Suppressor macrophage treated with lipopolysaccharide for 4 hours (primary cell): Measurements from ENCODE around the gene EVC2.
"Not testable (repeated sequence)": the region's sequence is repeated elsewhere in the genome, so short reads cannot be mapped to it uniquely, and the experiment has no call there.

ENCODE experiments used
- DNase-seq: peaks from one replicate; pipeline ENCODE4 v3.0.0-alpha.2; 2020

EVC2 gene

GRCh38 chr4:5618051-5618960, 90.1 kb downstream of the EVC2 start:
- no peak for DNase-seq

GRCh38 chr4:5616331-5616950, 91.9 kb downstream of the EVC2 start:
- no peak for DNase-seq

GRCh38 chr4:5615496-5616075, 92.8 kb downstream of the EVC2 start:
- no peak for DNase-seq

- no peak for DNase-seq
Observed at GRCh38 chr4:5611750-5612149, 96.6 kb downstream of the EVC2 start.

GRCh38 chr4:5609306-5610007, 98.9 kb downstream of the EVC2 start:
- no peak for DNase-seq

DNA sequence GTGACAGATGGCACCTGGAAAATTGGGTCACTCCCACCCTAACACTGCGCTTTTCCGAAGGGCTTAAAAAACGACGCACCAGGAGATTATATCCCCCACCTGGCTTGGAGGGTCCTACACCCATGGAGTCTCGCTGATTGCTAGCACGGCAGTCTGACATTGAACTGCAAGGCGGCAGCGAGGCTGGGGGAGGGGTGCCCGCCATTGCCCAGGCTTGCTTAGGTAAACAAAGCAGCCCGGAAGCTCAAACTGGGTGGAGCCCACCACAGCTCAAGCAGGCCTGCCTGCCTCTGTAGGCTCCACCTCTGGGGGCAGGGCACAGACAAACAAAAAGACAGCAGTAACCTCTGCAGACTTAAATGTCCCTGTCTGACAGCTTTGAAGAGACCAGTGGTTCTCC, 114.5 kb downstream of the EVC2 start:
- not testable (repeated sequence) for DNase-seq

DNA sequence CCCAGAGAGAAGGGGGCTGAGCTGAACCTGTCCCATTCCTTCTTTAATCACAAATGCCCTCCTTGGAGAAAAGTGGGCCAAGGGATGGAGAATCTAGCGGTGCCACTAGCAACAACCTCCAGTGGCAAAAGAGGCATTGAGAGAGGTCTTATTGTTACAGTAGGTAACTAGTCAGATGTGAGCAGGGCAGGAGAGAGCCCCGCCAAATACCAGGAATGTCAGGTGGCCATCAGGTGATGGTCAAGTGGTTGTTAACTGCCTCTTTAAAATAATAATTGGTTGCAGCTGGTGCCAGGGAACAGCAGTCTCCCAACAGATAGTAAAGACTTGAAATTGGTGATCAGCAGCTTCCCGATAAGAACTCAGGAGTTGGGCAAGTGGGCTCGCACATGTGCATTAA, 116.1 kb downstream of the EVC2 start:
- DNase-seq, result no peak

DNA sequence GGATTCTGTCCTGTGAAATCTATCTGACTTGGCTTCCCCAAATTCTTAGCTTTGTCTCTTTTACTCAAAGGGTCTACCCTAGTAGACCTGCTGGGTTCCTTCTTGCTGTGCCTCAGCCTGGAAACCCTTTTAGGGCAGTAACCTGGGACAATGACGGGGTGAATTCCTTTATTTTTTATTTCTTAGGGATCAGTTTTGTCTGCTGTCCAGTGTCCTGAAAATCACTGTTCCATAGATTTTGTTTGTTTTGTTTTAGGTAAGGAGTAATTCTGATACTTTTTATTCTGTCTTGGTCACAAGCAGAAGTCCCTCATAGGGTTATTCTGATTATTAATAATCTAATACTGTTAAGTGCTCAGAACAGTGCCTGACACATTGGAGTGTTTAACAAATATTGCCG, 118.9 kb downstream of the EVC2 start:
- DNase-seq, result no peak

GRCh38 chr4:5588046-5588445, 120.3 kb downstream of the EVC2 start:
- DNase-seq, result no peak

DNA sequence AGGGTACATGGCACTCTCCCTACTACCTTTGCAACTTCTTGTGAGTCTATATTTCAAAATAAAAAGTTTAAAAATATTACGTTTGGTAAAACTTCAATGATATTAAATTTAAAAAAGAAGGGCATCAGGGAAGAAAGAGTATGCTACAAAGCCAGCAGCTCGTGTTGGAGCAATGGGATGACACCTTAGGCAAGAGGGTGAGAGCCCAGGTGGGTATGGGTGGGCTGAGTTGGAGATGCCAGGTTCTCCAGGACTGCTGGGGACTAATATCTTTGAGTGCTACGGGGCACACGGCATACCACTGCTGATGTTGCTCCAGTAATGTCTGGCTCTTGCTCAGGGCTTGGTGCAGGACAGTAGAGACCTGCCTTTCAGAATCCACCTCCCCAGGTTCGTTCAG, 132.4 kb downstream of the EVC2 start:
- DNase-seq, result no peak

DNA sequence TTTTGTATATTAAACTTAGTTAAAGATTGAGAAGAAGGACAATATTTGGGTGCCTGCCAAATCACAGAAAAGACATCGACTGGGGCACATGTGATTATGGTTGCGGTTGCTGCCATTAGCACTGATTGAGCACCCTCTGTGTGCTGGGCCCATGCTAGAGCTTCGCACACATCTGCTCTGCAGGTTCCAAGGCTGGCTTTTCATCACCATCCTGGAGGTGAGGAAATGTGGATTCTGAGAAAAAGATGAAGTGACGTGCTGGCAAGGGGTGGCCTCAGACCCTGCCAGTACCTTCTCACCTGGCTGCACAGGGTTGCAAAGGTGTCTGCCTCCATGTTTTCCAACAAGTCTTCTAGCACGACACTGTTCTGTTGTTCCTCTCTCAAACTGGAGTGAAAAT, 134.0 kb downstream of the EVC2 start:
- no peak for DNase-seq

- no peak for DNase-seq
Observed at GRCh38 chr4:5573965-5574364, 134.4 kb downstream of the EVC2 start.

DNA sequence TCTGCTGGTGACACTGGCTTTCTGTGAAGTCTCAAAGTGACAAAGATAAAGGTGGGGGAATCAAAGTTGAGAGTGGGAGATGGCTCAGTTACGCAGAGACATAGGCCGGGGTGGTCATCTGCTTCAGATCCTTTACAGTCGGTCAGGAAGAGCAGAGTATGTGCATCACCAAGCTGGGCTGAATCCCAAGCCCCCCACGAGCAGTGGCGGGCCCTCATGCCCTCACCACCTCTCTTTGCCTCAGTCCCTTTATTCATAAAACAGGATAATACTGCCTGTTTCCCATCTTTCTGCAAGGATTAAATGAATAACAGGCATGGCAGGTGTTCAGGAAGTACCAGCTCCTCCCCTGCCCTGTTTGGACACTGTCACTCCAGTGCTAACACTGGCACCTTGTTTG, 135.6 kb downstream of the EVC2 start:
- DNase-seq, result no peak

DNA sequence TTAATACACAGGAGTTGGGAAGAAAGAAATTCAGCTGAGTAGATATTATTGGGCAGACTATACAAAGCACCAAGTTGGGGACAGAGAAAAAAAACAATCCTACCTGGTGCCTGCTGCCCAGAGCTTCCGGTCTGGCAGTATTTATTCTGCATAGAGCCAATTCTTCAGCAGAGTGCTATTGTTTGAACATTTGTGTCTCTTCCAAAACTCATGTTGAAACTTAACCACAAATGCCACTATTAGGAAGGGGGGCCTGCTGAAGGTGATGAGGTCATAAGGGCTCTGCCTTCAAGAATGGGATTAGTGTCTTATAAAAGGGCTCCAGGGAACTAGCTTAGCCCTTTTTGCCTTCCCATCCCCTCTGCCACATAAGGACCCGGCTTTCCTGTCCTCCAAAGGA, 136.2 kb downstream of the EVC2 start:
- no peak for DNase-seq

DNA sequence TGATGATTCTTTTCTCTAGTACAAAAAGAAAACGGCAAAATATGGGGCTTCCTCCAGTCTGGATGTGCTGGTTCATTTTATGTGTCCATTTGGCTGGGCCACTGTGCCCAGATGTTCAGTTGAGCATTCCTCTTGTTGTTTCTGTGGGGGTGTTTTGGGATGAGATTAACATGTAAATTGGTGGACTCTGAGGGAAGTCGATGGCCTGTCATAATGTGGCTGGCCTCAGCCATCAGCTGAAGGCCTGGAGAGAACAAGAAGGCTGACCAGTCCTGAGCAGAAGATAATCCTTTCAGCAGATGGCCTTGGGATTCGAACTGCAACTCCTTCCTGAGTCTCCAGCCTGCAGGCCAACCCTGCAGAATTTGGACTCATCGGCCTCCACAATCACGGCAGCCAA, 136.7 kb downstream of the EVC2 start:
- no peak for DNase-seq

DNA sequence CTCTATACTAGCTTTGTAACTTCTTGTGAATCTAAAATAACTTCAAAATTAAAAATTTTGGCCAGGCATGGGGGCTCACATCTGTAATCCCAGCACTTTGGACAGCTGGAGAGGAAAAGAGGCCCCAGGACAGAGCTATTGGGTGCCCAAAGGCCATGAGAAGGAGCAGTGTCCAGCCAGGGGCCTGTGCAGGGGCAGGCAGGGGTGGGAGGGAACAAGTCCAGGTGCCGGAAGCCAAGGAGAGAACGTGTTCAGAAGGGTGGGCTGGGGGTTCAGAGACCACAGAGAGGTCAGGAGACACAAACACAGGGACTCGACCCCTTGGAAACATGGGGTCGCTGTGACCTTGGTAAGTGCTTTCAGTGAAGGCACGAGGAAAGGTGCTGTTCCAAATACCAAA, 138.9 kb downstream of the EVC2 start:
- no peak for DNase-seq

- no peak for DNase-seq
Observed at GRCh38 chr4:5568931-5569330, 139.4 kb downstream of the EVC2 start.

DNA sequence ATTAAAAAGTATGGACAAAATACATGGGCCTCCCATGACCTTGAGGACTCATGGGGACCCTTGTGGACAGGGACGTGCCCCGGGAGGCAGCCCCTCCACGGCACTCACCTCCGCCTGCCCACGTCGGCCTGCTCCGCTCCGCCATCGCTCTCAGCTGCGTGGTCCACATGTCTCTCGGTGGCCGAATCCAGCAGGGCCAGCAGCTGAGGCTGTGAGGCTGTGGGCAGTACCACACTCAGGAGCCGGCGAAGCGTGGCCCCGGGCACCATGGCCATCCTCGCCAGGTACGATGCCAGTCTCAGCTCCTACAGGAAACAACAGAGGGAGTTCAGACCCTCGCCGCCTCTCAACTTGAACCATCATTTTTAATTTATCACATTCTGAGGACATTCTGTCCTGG, 140.0 kb downstream of the EVC2 start:
- DNase-seq, result no peak

DNA sequence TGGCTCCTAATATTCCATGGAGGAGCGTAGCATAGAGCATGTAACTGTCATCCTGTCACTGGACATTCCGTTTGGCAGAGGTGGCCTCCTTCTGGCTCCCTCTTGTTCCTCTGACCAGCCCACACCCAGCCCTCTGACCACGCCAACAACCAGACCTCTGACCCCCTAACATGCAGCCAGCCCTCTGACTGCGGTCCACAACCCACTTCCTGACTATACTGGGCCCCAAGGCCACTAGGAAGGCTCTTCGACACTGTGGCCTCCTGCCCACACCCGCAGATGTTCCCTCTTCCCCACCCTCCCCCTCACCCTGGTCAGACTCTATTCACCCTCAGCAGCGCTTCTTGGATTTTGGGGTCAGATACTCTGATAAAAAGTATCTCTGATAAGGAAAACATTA, 141.4 kb downstream of the EVC2 start:
- DNase-seq, result no peak

GRCh38 chr4:5566526-5566925, 141.8 kb downstream of the EVC2 start:
- DNase-seq, result no peak

GRCh38 chr4:5563856-5564255, 144.5 kb downstream of the EVC2 start:
- no peak for DNase-seq

DNA sequence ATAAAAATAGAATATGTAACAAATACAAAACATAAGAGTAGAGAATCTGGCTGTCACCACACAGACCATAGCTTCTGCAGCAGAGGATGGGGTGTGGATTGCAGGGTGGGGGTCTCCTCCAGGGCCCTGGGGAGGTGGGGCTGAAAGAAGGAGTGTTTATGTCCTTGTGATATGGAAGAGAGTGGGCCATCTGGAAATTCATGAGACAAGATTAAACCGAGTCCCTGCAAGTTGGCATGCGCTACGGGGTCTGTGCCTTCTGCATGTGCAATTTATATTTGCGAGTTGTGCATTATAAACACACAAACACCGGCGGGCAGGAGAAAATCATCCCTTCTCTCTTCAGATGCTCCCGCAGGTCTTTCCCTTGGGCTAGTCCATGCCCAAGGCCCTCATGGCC, 145.9 kb downstream of the EVC2 start:
- DNase-seq, result no peak

- DNase-seq, result no peak
Observed at GRCh38 chr4:5561286-5561685, 147.1 kb downstream of the EVC2 start.

GRCh38 chr4:5558502-5558901, 149.9 kb downstream of the EVC2 start:
- no peak for DNase-seq
